Left renal cortex interstitium (tissue), 4 donors: Measurements from ENCODE around the gene PLA2G4E. TPM values are rescaled to one million over a fixed set of nuclear protein-coding genes. Genes with fewer than 3 reads are reported as not detected.

Experiments
- DNase-seq, 4 donors: peaks; one replicate each; pipeline ENCODE4 v3.0.0-alpha.2; 2013; ENCODE audit warnings: low read depth in 4 of 4, low spot score in 2 of 4, missing footprints in 1 of 4
- polyA plus RNA-seq, 4 donors: library from polyadenylated mRNA; unstranded; fragments of 120-200 nt; gene quantifications; one replicate each; pipeline ENCODE4 v1.2.1, GENCODE V29; 2013; ENCODE audit not compliant: insufficient read length in 4 of 4

PLA2G4E gene
- polyA plus RNA-seq, 4 donors = 0.03 TPM; not detected in 3

DNA sequence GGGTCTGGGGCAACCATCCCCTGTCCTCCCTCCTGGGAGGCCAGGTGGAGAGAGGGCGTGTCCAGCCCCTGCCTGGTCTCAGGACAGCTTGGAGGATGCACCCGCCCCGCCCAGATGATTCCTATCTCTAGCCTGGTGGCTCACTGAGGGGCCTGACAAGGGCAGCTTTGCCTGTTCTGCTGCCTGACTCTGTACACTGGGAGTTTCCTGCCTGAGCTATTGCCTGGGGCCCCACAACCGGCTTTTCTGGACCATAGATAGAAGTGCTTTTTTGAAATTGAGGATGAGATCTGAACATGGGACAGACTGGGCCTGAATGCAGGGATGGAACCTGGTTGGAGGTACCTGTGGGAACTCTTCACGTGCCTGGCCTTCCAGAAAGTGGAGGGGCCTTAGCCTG is 751 bp upstream of the PLA2G4E start:
- no peak for DNase-seq

- no peak for DNase-seq
Observed at GRCh38 chr15:42018306-42019224, 2.3 kb downstream of the PLA2G4E start.

DNA sequence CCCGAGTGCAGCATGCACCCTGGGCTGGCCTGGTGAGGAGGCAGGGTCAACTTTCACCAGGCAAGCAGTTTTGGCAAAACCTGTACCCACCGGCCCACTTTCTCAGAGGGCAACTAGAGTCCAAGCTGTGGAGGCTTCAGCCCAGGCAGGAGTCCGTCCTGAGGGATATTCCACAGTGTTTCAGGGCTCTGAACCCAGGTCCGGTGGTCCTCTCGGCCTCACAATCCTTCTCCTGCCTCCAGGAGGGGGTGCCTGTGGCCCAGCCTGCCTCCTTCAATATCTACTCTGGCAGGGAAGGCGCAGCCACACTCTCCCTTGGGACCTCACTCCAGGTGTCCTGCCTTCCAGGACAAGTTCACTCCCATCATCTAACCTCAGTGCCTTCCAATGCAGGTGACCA is 3.9 kb downstream of the PLA2G4E start:
- DNase-seq = no peak

DNA sequence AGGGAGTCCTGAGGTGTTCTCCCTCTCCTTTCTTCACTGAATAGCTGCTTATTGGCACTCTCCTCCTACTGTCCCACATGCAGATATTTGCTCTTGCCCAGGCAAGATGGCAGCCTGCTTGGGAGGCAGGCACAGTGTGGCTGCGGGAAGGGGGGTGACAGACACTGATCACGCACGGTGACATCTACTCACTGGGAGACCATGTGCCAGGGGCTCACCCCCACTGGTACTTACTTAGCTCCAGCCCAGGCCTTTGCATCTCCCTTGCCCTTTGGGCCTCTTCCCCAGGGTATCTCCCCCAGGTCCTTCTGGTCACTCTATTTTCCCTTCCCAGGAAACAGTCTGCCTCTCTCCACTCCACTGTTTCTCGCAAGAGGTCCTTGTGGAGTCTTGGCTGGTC is 6.4 kb downstream of the PLA2G4E start:
- no peak for DNase-seq

DNA sequence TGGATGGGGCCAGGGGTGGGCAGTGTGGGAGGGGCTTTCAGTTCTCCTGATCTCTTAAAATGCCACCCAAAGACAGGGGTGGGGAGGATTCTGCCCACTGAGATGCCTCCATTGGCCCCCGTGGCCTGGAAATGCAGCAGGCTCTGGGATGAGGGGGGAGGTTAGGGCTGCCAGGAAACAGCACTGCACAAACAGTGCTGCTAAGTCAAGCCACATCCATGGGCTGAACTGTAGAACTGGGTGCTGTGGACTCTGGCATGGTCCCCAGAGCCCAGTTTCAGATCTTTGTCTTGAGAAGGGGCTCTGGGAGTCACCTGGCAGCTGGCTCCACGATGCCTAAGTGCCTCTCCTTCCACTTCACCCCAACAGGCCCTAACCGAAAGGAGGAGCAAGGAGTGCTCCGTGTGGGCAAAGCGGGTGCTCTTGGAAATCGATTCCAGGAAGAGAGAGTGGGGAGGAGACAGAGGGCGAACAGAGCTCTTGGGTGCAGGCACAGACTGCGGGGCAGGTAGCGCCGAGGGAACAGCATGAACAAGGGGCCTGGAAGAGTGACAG is 7.8 kb downstream of the PLA2G4E start:
- no peak for DNase-seq

- DNase-seq = no peak
Observed at GRCh38 chr15:42012241-42012640, 8.6 kb downstream of the PLA2G4E start.

GRCh38 chr15:42011074-42011473 is 9.8 kb downstream of the PLA2G4E start:
- no peak for DNase-seq

DNA sequence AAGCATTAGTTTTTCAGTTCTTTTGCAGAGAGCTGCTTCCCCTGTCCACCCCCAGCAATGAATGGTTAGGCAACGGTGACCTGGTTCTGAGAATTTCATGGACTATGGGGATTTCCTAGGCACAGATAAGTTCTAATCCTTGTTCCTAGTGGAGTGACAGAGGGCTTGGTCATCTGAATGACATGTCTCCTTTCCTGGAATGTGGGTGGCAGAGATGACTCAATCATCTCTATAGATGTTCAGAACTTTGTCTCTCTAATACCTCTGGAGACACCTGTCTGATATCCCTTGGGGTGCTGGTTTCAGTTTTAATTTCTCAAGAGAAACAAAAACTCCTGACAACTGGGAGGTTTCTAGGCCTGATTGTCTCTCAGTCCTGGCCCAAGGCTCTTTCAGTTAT is 10.4 kb downstream of the PLA2G4E start:
- no peak for DNase-seq

DNA sequence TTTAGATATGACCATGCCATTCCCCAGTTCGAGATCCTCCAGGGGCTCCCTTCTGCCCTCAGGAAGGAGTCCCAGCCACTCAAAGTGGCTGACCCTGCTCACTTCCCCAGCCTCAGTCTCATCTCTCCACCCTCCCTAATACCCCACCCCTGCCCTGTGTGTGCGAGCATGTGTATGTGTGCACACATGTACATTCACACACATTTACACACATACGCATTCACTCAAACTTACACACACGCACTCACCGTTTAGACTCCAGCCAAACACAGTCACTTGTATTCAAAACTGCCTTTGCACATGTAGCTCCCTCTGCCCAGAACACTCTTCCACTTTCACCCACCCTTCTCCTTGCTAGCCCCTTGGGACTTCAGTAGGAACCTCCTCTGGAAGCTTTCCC is 11.4 kb downstream of the PLA2G4E start:
- no peak for DNase-seq

GRCh38 chr15:42009022-42009421 is 11.8 kb downstream of the PLA2G4E start:
- DNase-seq = no peak

DNA sequence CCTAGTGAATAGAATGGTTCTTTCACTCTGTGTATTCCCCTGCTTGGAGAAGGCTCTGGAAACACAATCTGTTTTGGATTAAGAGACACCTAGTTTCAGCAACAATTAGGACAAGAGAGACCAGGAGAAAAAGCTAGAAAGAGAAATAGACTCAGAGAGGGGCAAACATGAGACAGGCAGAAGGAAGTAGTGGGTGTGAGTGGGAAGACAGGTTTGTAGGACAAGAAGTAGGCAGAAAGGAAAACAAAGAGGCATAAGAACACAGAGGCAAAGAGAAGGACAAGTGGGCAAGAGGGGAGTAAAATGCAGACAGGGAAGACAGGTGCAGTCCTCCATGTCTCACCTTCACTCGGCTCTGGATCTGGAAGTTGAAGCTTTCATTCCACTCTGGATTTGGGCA is 13.5 kb downstream of the PLA2G4E start:
- no peak for DNase-seq

- no peak for DNase-seq
Observed at GRCh38 chr15:42002333-42002732, 18.5 kb downstream of the PLA2G4E start.

GRCh38 chr15:42001236-42001635 is 19.6 kb downstream of the PLA2G4E start:
- DNase-seq = no peak

- DNase-seq = no peak
Observed at GRCh38 chr15:41999290-42000285, 21.3 kb downstream of the PLA2G4E start.

DNA sequence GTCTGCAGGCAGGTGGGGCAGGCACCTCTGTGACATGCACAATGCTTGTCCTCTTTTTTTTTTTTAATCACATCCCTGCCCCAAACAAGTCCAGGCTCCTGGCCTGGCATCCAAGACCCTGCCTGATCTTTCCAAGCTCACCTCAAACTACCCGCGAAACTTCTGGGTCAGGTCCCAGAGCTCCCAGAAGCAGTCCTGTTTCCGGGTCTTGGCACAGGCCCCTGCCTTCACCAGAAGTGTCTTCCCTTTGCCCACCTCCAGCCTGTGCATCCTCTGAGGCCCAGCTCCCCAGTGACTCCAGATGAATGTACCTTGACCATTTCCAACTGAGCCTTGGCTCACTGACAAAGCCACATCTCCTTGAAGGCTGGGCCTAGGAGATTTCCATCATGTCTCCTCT is 23.0 kb downstream of the PLA2G4E start:
- DNase-seq = no peak

DNA sequence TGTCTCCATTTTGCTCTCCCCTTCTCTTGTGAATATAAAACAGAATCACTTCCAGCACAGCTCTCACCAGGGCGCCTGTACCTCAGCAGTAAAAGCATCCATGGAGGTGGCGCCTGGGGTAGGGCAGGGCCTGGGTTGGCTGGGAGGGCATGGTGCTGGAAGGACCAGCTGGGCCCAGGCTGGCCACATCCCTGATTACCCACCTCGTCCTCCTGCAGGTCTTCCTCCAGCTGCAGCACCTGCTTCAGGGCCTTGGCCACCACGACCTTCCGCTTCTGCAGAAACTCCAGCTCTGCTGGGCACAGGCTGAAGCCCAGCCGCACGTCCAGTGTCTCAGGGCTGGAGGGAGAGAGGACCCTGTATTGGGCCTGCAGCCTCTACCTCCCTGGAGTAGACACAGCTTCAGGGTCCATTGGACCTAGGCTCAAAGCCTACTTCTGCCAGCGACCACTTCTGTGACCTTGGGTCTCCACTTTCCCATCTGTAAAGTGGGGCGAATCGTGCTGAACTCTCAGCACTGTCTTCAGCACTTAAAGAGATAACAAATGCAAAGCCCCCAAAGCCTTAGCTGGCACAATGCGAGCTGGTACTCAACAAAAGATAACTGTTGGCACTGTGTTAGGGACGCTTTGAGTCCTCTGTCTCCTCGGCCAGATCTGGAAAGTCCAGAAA is 23.8 kb downstream of the PLA2G4E start:
- DNase-seq = no peak

DNA sequence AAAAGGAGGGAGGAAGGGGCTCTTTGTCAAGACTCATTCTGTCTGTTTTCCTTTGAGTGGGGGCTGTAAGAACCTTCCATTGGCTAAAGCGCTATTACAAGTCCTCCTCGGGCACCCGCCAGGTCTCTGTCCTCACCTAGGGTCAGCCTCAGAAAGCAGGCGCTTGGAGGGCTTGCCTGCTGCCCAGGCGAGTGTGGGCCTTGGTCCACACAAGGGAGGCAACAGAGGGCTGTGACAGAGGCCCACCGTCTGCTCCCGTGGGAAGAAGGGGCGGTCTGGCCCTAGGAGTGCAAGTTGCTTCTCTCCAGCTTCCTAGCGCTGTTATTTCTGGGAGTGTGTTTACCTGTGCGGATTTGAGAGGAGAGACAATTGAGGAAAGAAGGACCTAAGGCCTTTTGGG is 24.5 kb downstream of the PLA2G4E start:
- no peak for DNase-seq

- DNase-seq = no peak
Observed at GRCh38 chr15:41995476-41995855, 25.4 kb downstream of the PLA2G4E start.

DNA sequence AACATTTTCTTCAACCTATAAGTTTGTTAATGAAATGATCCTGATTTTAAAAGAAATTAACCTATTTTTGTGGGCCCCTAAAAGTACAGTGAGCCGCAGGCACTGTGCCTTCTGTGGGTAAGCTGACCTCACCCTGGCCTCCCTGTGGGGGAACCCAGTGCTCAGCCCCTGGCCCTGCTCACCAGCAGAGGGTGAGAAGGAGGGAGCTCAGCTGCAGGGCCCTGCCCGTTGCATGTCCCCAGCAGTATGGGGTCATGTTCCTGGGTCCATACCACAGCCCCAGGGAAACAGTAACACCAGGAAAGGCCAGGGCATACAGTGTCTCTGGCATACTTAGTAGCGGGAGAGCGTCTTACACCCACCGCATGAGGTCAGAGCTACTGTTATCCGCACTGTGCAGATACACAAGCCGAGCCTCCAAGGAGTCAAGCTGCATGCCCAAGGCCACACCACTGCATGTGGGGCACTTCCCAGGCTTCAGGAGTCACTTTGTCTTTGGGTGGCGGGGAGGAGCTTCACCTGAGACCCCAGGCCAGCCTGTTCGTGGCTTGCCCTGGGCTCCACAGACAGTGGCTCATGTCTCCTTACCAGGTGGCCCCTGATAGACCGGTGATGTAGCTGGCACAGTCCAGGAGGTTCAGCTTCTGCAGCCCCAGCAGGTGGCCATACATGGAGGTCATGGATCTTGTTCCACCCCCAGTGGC is 25.9 kb downstream of the PLA2G4E start:
- no peak for DNase-seq

DNA sequence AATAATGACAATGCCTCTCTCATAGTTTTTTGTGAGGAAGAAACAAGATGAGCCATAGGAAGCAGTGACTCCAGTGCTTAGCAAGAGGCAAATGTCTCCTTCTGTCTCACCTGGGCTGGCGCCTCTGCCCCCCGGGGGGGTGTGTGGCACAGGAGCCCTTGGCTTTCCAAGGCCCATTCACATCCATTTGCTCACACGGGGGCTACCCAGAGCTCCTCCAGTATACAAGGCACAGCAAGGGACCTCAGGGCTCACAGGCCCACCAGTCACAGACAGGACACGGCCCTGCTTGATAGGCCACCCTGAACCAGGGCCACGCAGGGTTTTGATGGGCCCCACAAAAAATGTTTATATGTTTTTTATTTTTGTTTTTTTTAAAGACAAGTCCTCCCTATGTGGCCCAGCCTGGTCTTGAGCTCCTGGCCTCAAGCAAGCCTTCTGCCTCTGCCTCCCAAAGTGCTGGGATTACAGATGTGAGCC is 26.6 kb downstream of the PLA2G4E start:
- no peak for DNase-seq
